MG63 (cell line): ENCODE results near the gene SIRT5. TPM values are rescaled to one million over a fixed set of nuclear protein-coding genes. Genes with fewer than 3 reads are reported as not detected.

Source experiments
- DNase-seq: peaks from one replicate; pipeline ENCODE4 v3.0.0-alpha.2; 2020
- H3K27me3 ChIP-seq: fragments of 250-450 bp; sonication (Bioruptor Pico); 2 replicates; pipeline ENCODE4 v1.5.1; 2020; ENCODE audit warnings: mild to moderate bottlenecking, moderate library complexity
- H3K36me3 ChIP-seq: fragments of 250-450 bp; sonication (Bioruptor Pico); 2 replicates; pipeline ENCODE4 v1.5.1; 2020; ENCODE audit warnings: mild to moderate bottlenecking, moderate library complexity
- H3K4me3 ChIP-seq: fragments of 250-450 bp; sonication (Bioruptor Pico); 2 replicates; pipeline ENCODE4 v1.5.1; 2020; ENCODE audit warnings: mild to moderate bottlenecking, moderate library complexity
- H3K9me3 ChIP-seq: fragments of 250-450 bp; sonication (Bioruptor Pico); 2 replicates; pipeline ENCODE4 v1.5.1; 2020; ENCODE audit warnings: mild to moderate bottlenecking, moderate library complexity
- total RNA-seq: library from RNA; depleted of rRNA; stranded (reverse); fragments of >200 nt; shearing (Covaris generic); gene quantifications from 2 replicates; pipeline ENCODE4 v1.2.3, GENCODE V29; 2014; ENCODE audit warnings: low replicate concordance

SIRT5 gene
- total RNA-seq, 1 experiment from 2014 or later = 34.3 TPM

DNA sequence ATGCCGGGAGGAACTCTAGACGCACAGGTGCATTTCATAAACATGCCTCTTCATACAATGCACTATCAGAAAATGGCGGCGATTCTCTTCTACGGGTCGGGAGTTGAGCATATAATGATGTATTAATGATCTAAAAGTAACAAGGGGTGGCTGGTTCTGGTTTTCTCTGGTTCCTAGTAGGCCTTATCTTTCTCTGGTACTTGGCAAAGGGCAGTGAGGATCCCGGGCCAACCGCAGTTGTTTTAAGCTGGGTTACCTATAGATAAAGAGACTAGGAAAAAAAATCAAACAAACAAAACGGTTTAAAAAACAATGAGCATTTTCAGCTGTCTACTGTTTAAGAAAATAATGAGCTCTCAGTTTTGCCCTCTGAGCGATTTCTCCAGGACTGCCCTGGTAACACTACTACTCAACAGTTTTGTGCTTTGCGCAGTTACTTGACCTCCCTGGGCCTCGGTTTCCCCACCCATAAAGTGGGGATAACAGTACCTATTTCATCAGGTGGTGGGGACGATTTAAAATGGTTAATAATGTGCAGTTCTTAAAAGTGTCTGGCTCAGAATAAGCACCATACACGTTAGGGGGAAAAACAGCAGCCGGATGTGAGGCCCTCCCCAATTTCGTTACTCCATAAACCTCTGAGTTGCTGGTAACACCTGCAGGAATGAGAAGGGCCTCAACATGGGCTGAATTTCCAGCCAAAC, 1.3 kb upstream of the SIRT5 start:
- peak overlapping the region; percentile 74 for H3K4me3 ChIP-seq
- no peak for DNase-seq
- peaks cover 6% of the 10 kb centered on the region; the same call in 1 of the 2 replicates for H3K36me3 ChIP-seq
- H3K9me3 ChIP-seq = peaks cover 9% of the 10 kb centered on the region; the same call in 1 of the 2 replicates
- peaks cover 6% of the 10 kb centered on the region; the same call in 1 of the 2 replicates for H3K27me3 ChIP-seq

DNA sequence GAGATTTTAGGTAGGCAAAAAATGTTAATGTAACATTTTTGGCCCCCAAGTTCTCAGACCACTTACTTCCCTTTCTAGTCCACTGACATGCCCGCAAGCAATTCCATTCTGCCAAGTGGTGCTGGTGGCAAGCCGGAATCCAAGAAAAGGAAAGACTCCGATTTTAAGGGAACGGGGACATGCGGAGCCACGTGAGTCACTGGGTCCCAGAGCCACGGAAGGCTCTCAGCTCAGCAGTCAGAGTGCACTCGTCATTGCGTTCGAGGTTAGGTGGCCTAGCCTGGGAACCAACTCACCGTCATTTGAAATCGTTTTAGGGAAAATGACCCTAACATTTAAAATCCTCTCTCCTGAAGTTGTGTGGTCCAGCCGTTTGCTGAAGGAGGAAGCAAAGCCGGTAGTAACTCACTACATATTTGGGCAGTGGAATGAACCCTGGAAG, 711 bp upstream of the SIRT5 start:
- H3K9me3 ChIP-seq = peaks cover 9% of the 10 kb centered on the region; the same call in 1 of the 2 replicates
- H3K27me3 ChIP-seq = peaks cover 6% of the 10 kb centered on the region; the same call in 1 of the 2 replicates
- peak; percentile 59 for DNase-seq
- peak overlapping the region; percentile 74 for H3K4me3 ChIP-seq
- H3K36me3 ChIP-seq = peaks cover 6% of the 10 kb centered on the region; the same call in 1 of the 2 replicates

DNA sequence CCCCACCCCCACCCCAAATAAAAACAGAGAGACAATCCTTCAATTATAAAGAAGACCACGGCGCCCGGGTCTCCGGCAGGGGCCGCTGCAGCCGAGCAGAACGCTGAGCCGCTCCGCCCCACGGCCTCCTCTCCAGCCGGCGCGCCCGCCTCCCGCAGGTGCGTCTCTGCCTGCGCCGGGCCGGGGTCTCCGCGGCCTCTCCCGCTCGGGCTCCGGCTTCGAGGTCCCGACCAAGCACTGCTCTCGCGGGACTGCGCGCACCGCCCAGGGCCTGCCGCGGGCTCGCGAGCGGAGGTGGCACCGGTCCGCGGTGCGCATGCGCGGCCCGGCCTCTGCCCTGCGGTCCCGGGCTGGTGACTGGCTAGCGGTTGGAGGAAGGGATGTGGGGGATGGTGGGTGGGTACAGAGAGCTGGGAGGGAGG, 241 bp upstream of the SIRT5 start:
- Histone ChIP-seq H3K27me3 (peaks cover 4% of the 10 kb centered on the region; the same call in 1 of the 2 replicates), H3K9me3 (peaks cover 9% of the 10 kb centered on the region; the same call in 1 of the 2 replicates), H3K36me3 (peaks cover 6% of the 10 kb centered on the region; the same call in 1 of the 2 replicates), H3K4me3 (peak overlapping the region; percentile 74)
- peak; percentile 98 for DNase-seq

DNA sequence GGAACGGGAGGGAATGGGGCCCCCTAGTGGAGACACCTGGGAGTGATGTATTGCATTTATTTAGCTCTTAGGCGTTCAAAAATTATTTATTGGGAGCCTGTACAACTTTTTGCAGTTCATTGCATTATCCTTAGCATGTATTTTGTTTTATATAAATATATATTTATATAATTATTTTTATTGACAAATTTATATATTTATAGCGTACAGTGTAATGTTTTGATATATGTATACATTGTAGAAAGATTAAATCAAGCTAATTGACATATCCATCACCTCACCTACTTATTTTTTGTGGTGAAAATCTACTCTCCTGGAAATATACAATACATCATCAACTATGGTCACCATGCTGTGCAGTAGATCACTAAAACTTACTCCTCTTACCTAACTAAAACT, 975 bp downstream of the SIRT5 start:
- peak overlapping the region; percentile 74 for H3K4me3 ChIP-seq
- peaks cover 9% of the 10 kb centered on the region; the same call in 1 of the 2 replicates for H3K9me3 ChIP-seq
- peaks cover 6% of the 10 kb centered on the region for H3K36me3 ChIP-seq
- no peaks in the 10 kb centered on the region for H3K27me3 ChIP-seq
- no peak for DNase-seq

DNA sequence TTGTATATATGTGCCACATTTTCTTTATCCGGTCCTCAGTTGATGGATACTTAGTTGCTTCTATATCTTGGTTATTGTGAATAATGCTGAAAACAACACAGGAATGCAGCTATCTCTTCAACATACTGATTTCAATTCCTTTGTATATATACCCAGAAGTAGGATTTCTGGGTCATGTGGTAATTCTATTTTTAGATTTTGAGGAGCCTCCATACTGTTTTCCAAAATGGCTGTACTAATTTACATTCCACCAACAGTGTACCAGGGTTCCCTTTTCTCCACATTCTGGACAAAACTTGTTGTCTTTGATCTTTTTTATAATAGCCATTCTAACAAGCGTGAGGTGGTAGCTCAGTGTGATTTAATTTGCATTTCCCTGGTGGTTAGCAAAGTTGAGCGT, 1.6 kb downstream of the SIRT5 start:
- Histone ChIP-seq H3K9me3 (peaks cover 9% of the 10 kb centered on the region; the same call in 1 of the 2 replicates), H3K4me3 (no peak overlapping the region), H3K27me3 (no peaks in the 10 kb centered on the region), H3K36me3 (peaks cover 6% of the 10 kb centered on the region)
- DNase-seq = no peak

DNA sequence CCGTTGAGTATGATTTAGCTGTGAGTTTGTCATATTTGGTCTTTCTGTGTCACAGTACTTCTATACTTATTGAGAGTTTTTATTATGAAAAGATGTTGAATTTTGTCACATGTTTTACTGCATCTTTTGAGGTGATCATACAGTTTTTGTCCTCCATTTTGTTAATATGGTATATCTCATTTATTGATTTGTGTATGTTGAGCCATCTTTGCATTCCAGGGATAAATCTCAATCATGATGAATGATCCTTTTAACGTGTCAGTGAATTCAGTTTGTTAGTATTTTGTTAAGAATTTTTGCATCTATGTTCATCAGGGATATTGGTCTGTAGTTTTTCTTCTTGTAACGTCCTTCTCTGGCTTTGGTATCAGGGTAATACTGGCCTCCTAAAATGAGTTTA, 3.5 kb downstream of the SIRT5 start:
- DNase-seq = no peak
- peaks cover 9% of the 10 kb centered on the region; the same call in 1 of the 2 replicates for H3K9me3 ChIP-seq
- H3K27me3 ChIP-seq = no peaks in the 10 kb centered on the region
- H3K4me3 ChIP-seq = no peak overlapping the region
- H3K36me3 ChIP-seq = peaks cover 1% of the 10 kb centered on the region

DNA sequence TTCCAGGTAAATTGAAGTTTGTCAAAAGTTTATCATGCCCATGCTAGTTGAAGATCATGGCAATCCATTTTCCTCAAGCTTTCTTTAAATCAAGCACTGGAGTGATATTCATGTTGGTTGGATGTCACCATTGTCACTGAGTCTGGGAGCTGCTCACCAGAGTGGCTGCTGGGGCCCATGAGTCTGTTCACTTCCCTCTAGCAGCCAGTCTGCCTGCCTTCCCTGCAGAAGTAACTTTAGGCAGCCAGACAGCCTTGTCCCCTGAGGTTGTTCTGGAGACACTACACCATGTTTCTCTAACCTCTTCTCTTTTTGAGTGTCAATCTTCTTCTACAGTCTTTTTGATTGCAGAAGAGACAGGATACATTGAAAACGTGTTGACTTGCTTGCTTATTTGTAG, 5.5 kb downstream of the SIRT5 start:
- Histone ChIP-seq H3K27me3 (no peaks in the 10 kb centered on the region), H3K9me3 (peaks cover 9% of the 10 kb centered on the region; the same call in 1 of the 2 replicates), H3K4me3 (no peak overlapping the region), H3K36me3 (peaks cover 9% of the 10 kb centered on the region)
- no peak for DNase-seq

DNA sequence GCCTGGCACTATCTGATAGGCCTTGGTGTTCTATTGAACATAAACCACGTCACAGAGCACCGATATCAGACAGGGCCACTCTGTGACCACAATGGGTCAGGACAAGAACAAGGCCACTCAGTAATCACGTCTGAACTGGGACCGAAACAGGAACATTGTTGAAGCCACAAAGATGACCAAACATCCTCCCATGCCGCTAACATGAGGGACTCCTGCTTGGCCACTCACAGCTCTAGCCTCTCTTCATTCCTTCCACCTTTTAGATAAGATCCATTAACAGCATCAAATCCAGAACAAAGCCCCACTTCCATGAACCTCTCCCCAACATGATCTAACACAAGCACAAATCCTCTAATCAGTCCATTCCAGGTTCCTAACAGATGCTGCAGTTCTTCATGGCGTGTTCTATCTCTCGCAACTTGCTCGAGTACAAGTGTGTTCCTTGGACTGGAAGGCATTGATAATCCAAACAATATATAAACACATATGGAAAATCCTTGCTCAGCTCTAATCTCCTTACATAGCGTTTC, 7.4 kb downstream of the SIRT5 start:
- Histone ChIP-seq H3K36me3 (peaks cover 9% of the 10 kb centered on the region), H3K9me3 (peaks cover 6% of the 10 kb centered on the region; the same call in 1 of the 2 replicates), H3K27me3 (no peaks in the 10 kb centered on the region), H3K4me3 (no peak overlapping the region)
- DNase-seq = no peak

DNA sequence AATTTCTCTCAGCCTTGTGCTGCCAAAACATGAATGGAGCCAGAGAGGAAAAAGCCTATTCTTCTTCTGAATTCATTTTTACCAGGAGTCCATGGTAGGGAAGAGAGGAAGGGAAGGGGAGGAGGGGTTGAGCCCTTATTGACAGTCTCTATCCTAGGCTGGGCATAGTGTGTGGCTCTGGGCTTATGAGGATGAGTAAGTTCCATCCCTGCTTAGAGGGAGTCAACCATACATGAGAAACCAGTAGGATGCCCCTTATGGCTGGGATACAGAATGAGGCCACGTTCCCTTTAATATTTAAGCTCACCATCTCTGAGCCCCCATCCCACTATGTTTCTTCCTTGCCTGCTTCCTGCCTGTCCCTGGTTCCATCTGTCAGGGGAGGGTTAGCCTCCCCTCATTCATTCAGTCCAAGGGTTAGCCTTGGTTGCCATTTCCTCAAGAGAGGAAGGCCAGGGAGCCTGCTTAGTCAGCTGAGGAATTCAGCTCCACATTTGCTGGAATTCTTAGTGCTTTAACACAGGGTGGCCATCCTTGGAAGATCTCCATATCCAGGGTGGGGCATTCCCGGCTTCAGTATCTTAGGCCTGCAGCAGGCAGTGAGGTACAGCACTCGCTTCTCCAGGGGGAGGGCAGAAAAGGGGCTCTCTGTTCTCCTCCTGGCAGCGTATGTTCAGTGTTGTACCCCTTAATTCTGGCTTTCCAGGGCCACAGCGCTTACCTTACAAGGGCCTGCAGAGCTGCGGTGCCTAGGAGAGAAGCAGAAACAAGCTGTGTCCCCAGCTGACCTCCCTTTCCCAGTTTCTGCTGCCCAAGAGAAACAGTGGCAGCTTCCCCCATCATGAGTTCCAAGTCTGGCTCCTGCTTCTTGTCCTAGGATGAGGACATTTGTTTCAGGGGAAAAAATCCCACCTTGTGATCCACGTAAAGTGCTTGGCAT, 12.5 kb downstream of the SIRT5 start:
- no peak overlapping the region for H3K4me3 ChIP-seq
- H3K9me3 ChIP-seq = no peaks in the 10 kb centered on the region
- peaks cover 30% of the 10 kb centered on the region for H3K36me3 ChIP-seq
- no peak for DNase-seq
- H3K27me3 ChIP-seq = no peaks in the 10 kb centered on the region

DNA sequence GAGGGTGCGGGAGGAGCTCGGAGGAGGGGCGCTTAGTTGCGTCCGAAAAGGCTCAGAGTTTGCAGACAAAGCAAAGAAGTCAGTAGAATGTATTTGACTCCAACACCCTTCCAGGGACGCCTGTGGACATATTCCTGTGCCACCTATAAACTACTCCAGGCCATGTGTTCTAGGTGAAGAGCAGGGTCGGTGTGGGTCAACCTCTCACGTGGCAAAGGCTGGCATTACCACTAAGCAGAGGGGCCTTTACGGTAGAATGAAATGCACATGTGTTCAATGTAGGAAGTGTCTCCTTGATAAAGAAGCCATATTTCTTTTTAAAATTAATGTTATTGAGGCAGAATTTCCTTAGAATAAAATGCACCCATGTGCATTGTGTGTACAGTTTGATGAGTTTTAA, 15.4 kb downstream of the SIRT5 start:
- H3K9me3 ChIP-seq = no peaks in the 10 kb centered on the region
- DNase-seq = no peak
- peaks cover 26% of the 10 kb centered on the region for H3K36me3 ChIP-seq
- H3K4me3 ChIP-seq = no peak overlapping the region
- no peaks in the 10 kb centered on the region for H3K27me3 ChIP-seq

DNA sequence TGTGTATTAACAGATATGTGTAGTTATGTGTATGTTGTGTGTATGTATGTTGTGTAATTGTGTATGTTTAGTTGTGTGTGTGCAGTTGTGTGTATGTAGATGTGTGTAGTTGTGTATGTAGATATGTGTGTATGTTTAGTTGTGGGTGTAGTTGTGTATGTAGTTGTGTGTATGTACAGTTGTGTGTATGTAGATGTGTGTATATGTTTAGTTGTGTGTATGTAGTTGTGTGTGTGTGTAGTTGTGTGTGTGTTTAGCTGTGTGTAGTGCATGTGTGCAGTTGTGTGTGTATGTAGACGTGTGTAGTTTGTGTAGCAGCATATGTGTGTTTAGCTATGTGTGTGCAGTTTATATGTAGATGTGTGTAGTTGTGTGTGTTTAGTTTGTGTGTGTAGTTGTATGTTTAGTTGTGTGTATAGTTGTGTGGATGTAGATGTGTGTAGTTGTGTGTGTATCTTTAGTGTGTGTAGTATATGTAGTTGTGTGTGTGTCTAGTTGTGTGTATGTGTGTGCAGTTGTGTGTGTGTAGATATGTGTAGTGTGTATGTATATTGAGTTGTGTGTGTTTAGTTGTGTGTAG, 16.3 kb downstream of the SIRT5 start:
- H3K4me3 ChIP-seq = no peak overlapping the region
- H3K36me3 ChIP-seq = peaks cover 33% of the 10 kb centered on the region
- DNase-seq = no peak
- H3K27me3 ChIP-seq = no peaks in the 10 kb centered on the region
- H3K9me3 ChIP-seq = no peaks in the 10 kb centered on the region

DNA sequence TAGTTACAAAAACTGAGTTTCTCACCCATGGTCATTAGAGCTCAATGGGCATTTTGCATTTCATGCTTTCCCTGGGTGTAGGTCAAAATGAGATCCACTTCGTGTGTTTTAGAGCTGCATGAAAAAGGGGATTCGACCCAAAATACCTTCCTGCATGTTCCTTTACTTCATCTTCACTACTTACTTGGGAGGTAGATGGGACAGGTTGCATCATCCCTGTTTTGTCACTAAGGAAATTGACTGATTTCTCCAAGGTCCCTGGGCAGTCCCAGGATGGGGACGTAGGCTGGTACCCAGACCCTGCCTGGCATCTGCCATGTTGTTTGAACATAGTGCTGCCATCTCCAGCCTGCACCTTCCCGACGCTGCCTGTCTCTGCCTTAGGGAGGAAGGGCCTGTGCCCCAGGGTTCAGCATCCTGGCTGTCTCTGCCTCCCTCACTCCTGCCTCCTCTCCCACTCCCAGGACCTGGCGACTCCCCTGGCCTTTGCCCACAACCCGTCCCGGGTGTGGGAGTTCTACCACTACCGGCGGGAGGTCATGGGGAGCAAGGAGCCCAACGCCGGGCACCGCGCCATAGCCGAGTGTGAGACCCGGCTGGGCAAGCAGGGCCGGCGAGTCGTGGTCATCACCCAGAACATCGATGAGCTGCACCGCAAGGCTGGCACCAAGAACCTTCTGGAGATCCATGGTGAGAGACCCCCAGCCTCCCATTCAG, 17.0 kb downstream of the SIRT5 start:
- no peak overlapping the region for H3K4me3 ChIP-seq
- no peak for DNase-seq
- no peaks in the 10 kb centered on the region for H3K27me3 ChIP-seq
- no peaks in the 10 kb centered on the region for H3K9me3 ChIP-seq
- H3K36me3 ChIP-seq = peaks cover 36% of the 10 kb centered on the region

DNA sequence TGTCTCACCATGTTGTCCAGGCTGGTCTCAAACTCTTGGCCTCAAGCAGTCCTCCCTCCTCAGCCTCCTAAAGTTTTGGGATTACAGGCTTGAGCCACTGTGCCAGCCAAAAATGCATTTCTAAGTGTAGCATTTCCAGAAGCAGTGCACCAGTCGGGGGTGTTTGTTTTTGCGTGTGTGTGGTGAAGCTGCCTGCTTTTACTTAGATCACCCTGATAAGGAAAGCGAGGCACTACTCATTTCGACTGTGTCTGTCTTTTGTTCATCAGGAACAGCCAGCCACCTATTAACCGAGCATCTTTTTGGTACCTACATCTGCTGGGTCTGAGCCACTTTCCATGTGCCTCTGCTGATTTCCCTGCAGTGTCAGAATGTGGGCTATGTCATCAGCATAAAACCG, 18.7 kb downstream of the SIRT5 start:
- DNase-seq = no peak
- H3K9me3 ChIP-seq = no peaks in the 10 kb centered on the region
- peaks cover 40% of the 10 kb centered on the region for H3K36me3 ChIP-seq
- H3K27me3 ChIP-seq = no peaks in the 10 kb centered on the region
- H3K4me3 ChIP-seq = no peak overlapping the region

DNA sequence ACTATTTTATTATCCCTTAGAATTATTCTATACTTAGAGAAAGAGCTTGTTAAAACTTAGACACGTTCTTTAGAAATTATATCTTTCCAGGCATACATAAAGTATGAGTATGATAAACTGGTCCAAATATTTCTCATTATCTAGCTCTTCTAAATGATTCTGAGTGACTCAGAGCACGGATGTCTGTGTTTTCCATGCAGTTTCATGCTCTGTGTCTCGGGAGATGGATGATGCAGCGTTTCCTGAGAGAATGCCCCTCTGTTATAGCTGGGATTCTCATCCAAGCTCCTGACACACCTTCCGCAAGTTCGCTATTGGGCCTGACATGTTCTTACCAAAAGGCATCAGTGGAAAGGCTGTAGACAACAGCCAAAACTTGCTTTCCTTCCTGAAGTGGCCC, 19.3 kb downstream of the SIRT5 start:
- DNase-seq = no peak
- Histone ChIP-seq H3K9me3 (no peaks in the 10 kb centered on the region), H3K4me3 (no peak overlapping the region), H3K36me3 (peaks cover 36% of the 10 kb centered on the region), H3K27me3 (no peaks in the 10 kb centered on the region)

DNA sequence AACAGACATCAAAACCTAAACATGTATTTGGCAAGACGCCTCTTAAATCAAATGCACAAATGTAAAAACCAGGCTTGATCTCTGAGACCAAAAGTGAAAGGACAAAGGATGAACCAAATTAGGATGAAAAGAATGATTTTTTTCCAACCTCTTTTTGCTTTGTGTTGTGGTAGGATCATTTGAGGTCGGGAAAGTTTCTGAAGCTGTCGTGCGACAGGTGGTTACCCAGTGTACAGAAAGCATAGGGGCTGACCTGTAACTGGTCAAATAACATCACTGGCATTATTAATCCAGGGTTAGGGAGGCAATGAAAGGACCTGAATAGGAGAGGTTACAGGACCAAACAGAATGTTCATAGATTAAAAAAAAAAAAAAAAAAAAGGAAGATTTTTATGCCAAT, 22.7 kb downstream of the SIRT5 start:
- Histone ChIP-seq H3K4me3 (no peak overlapping the region), H3K27me3 (no peaks in the 10 kb centered on the region), H3K36me3 (peaks cover 27% of the 10 kb centered on the region), H3K9me3 (no peaks in the 10 kb centered on the region)
- no peak for DNase-seq

DNA sequence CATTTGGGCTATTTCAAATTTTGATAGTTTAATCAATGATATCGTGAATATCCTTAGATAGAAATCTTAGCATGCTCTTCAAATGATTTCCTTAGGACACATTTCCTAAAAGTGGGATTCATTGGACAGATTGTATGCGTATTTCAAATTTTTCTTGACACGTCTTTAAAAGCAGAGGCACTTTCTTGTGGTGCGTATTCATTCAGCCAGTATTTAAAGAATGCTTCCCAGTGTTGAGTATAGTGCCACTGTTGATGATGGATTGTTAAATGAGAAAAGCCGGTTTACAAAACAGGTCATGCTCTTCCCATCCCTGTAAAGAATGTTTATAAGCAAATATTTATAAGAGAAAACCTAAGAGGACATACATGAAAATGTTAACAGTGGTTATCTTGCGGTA, 25.6 kb downstream of the SIRT5 start:
- DNase-seq = no peak
- H3K27me3 ChIP-seq = no peaks in the 10 kb centered on the region
- no peaks in the 10 kb centered on the region for H3K9me3 ChIP-seq
- peaks cover 25% of the 10 kb centered on the region for H3K36me3 ChIP-seq
- no peak overlapping the region for H3K4me3 ChIP-seq
